NCI-H1048 (cell line): ENCODE data around the gene BRD4.

Experiments
- DNase-seq: peaks from one replicate; lab custom pipeline; 2025; lab: John Stamatoyannopoulos, UW

BRD4 gene

GRCh38 chr19:15265214-15265849 lies 67.0 kb downstream of the BRD4 start:
- DNase-seq = no peak

GRCh38 chr19:15264933-15265206 lies 67.5 kb downstream of the BRD4 start:
- DNase-seq = no peak

GRCh38 chr19:15264061-15264932 lies 68.0 kb downstream of the BRD4 start:
- no peak for DNase-seq

- DNase-seq = no peak
Measured at GRCh38 chr19:15263361-15263985, 68.9 kb downstream of the BRD4 start.

- no peak for DNase-seq
Measured at GRCh38 chr19:15262011-15262410, 70.3 kb downstream of the BRD4 start.

- DNase-seq = no peak
Measured at GRCh38 chr19:15260939-15261338, 71.4 kb downstream of the BRD4 start.

GRCh38 chr19:15259907-15260306 lies 72.4 kb downstream of the BRD4 start:
- DNase-seq = no peak

GRCh38 chr19:15257782-15258181 lies 74.6 kb downstream of the BRD4 start:
- DNase-seq = no peak

GRCh38 chr19:15256708-15257331 lies 75.5 kb downstream of the BRD4 start:
- no peak for DNase-seq

GRCh38 chr19:15255359-15255990 lies 76.9 kb downstream of the BRD4 start:
- no peak for DNase-seq

GRCh38 chr19:15254547-15254946 lies 77.8 kb downstream of the BRD4 start:
- no peak for DNase-seq

GRCh38 chr19:15253513-15253912 lies 78.8 kb downstream of the BRD4 start:
- no peak for DNase-seq

GRCh38 chr19:15253061-15253460 lies 79.3 kb downstream of the BRD4 start:
- no peak for DNase-seq

GRCh38 chr19:15252398-15253018 lies 79.8 kb downstream of the BRD4 start:
- DNase-seq = no peak

GRCh38 chr19:15251749-15252397 lies 80.5 kb downstream of the BRD4 start:
- DNase-seq = no peak

- DNase-seq = no peak
Measured at GRCh38 chr19:15251010-15251748, 81.2 kb downstream of the BRD4 start.

GRCh38 chr19:15250640-15250993 lies 81.7 kb downstream of the BRD4 start:
- DNase-seq = no peak

GRCh38 chr19:15249972-15250639 lies 82.2 kb downstream of the BRD4 start:
- no peak for DNase-seq

- no peak for DNase-seq
Measured at GRCh38 chr19:15249528-15249874, 82.8 kb downstream of the BRD4 start.
